Right lung (tissue), 5 donors: Measurements from ENCODE around the gene RIMBP2. TPM values are rescaled to one million over a fixed set of nuclear protein-coding genes. Genes with fewer than 3 reads are reported as not detected.

ENCODE experiments used
- DNase-seq, 2 donors: peaks; one replicate each; pipeline ENCODE4 v3.0.0-alpha.2; 2013
- polyA plus RNA-seq, 5 donors: library from polyadenylated mRNA; unstranded; fragments of 120-200 nt; gene quantifications; one replicate each; pipeline versions ENCODE4 v1.2.1 to v1.2.3, GENCODE V29; 2013; ENCODE audit warnings: inconsistent platforms in 1 of 5, low replicate concordance in 1 of 5; ENCODE audit not compliant: insufficient read length in 5 of 5, insufficient read depth in 1 of 5

Gene RIMBP2
- polyA plus RNA-seq, 5 donors, result 10.6 to 18.9 (median 16.1) TPM

DNA sequence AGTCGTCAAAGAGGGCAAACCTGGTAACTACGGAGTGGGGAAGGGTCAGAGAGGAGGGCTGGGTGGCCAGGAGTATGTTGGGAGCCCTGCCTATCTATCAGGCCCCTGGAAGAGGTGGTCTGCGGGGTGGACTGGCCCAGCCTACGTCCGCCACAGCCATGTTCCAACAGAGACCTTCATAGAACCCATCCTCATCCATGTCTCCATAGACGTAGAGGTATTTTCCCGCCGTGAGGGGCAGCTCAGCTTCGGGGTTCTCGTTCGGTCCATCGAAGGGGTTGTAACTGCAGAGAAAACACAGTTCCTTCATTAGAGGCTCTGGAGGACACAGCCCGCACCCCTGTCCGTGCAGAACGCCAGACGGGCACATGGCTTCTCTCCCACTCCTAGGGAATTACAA lies 271.1 kb downstream of the RIMBP2 start:
- no peak for DNase-seq

DNA sequence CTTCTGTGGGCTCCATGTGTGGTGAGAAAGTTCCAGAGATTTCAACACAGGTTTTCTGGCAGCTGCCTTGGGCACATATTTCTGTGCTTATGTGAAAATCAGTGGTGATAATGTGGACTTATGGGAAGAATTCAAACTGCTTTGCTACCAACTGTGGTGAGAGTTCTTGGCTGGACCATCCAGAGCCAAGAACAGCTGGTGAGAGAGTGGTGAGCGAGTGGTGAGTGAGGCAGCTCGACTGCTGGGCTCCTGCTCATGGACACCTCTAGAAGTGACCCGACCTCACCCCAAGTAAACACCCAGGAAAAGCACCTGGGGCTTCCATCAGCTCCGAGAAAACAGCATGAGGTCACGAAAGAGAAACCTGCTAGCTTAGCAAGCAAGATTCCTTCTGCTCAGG lies 272.0 kb downstream of the RIMBP2 start:
- DNase-seq, result no peak

DNA sequence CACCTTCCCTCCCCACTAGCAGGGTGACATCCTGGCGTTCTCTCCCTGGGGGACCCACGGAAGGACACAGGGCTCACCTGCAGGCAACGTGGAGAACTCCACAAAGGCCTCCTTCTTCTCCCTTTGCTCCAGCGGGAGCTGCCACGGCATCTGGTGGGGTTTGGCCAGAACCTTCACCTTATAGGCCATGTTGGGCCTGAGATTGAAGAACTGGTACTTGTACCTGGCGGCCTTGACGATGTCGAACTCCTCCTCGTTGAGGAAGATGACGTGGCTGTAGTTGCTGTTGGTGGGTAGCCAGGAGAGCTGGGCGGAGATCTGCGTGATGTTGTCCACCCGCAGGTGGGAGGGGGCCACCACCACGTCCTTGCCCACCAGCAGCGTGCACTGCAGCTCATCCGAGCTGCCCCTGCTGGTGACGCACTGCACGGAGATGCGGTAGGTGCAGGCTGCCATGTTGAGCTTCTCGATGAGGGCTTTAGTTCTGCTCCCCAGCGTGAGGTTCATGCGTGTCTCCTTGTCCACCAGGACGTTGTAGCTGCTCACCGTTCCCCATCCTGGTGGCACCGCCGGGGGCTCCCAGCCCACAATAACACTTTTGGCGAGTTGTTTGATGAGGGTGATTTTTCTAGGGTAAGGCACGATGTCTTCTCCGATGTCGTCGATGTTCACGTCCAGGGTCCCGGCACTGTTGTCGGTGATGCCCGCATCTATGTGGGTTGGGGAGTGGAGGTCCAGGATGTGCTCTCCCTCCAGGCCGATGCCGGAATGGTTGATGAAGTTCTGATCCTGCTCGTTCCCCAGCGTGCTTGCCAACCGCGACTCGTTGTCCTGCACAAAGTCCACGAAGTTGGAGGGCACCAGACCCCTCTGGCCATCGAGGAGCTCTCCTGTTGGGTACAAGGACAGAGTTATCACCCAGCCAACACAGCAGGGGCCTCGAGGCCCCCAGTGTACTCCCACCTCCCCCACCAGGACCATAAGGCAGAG lies 274.0 kb downstream of the RIMBP2 start:
- no peak for DNase-seq

DNA sequence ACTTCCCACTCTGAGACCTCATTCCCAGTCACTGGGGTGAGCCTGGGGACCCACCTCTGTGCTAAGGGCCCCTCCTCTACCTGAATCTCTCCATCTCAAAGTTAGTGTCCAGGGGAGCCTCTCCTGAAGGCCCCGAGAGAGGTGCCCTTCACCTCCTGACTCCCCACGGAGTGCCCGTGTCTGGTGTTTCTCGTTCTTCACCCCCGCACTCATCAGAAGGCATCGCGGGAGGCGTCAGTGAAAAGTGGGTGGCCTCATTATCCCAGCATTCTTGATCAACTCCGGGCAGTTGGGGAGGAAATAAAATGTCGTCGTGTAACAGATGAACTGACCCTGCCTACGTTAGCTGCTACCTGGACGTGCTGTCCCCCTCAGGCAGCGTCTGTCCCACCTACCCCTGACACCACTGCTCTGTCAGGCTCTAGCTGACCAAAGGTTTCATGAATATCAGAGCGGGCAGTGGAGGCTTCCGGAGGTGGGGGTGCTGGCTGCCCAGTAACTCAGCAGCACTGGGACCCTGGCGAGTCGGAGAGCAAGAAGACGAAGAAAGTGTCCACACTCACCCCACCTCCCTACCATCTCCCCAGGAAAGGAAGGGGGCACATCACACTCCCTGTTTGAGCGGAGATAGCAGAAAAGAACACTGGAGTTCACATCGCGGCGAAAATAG lies 275.6 kb downstream of the RIMBP2 start:
- no peak for DNase-seq

GRCh38 chr12:130439250-130439649 lies 276.8 kb downstream of the RIMBP2 start:
- DNase-seq, result no peak

- no peak for DNase-seq
These were observed 277.4 kb downstream of the RIMBP2 start for GRCh38 chr12:130438711-130439110.

DNA sequence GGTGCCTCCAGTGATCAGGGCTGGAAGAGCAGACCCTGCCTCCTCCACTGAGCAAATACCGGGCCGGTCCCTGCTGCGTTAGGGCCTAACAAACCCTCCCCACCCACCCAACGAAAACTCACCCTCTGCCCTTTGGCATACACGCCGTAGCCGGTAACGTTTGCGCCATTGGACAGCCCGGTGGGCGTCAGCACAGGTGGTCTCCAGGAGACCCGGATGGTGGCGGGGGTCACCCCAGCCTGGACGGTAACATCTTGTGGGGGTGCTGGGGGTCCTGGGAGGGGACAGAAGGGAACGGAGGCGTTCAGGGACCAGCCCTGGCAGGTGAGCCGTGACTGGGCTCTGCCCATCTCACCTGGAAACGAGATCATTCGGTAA lies 277.9 kb downstream of the RIMBP2 start:
- DNase-seq, result no peak

- DNase-seq, result no peak
These were observed 278.4 kb downstream of the RIMBP2 start for GRCh38 chr12:130437555-130438242.

DNA sequence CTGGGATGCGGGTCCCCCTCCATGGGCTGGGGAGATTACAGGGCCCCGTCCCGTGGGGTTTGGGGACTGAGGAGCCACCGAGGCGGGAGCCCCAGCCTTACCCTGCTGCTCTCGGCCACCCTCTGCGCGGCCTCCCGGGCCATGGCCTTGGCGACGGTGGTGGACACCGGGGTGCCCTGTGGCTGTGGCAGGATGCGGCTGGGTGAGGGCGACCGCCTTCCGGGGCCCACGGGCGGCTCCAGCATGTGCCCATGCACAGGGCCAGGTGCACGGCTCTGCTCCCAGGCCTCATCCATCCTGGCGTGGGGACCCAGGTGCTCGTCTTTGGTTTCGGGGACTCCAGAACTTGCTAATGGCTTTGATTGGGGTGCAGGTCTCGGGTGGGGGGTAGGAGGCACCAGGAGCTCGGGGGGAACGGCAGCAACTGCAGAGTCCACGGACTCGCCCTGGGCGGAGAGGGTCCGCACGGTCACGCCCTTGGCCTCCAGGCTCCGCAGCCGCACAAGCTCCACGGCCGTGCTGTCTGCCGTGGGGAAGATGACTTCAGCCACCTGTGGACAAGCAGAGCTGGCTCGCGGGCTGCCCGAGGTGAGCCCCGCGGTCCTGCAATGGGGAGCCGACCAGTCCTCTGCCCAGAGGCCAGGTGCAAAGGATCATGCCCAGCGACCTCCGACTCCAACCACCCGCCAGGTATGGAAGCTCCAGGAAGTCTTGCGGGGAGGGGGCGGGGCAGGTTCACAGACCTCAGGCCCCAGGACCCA lies 279.2 kb downstream of the RIMBP2 start:
- DNase-seq, result no peak

GRCh38 chr12:130435826-130436225 lies 280.3 kb downstream of the RIMBP2 start:
- no peak for DNase-seq

GRCh38 chr12:130435331-130435730 lies 280.8 kb downstream of the RIMBP2 start:
- DNase-seq, result no peak

DNA sequence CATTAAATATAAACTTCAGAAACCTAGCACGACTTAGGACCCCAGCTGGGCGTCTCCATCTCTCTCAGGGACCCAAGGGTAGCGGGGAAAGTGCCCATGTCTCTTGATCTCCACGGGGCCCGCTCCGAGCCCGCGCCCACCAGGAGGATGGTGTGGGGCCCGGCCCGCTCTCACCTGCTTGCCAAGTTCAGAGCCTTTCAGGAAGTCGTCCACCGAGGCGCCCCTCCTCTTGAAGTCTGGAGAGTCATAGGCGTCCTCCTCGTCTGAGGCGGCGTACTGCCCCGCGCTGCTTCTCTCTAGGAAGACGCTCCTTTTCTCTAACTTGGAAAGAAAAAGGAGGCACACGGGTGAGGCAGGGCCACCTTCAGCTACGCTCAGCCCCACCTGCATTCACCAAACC lies 281.5 kb downstream of the RIMBP2 start:
- DNase-seq, result no peak

DNA sequence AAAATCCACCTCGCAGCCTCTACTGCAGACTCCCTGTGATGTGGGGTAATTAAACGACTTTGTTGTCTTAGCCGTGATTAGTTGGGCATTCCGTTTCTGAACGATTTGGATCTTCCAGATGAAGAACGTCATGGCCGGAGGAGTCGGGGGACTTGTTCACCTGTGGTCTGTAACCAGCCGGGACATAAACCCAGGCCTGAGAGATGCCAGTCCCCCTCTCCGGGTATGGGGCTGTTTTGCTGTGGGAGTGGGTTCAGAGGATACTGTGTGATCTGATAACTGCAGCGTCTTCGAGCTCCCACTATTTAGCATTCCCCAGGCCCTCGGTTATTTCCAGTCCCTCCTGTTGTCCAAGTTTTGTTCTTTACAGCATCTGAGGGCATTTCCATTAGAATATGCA lies 282.3 kb downstream of the RIMBP2 start:
- DNase-seq, result no peak

DNA sequence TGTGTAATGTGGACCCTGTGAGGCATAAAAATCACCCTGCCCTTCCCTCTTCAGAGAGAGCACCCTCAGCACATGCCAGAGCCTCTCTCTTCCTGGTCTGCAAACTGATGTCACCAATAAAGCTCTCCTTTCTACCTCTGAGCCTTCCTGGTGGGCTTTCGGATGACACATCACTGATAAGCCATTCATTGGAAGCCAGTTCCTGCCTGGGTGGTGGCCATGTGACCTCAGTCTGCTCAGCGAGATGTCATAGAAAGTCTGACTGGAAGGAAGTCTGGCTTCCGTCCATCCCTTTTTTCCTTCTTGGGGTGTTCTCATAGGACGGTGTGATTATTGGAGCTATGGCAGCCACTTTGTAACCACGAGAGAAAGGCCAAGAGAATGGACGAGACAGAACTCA lies 282.7 kb downstream of the RIMBP2 start:
- DNase-seq, result no peak

DNA sequence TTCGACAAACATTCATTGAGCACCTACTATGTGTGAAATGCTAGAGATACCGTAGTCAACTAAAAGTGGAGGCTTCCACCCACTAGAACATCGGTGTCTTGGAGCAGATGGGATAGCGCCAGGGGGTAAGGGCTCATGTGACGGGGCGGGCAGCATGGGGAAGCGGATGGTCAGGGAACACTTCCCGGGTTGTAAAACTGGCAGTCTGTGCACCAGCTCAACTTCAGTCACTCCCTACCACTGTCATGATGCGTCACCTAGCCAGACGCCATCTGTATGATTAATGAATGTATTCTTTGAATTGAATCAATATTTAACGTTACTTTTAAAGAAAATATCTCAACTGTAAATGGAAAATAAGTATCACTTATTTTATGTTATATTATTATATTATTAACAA lies 284.9 kb downstream of the RIMBP2 start:
- DNase-seq, result no peak

DNA sequence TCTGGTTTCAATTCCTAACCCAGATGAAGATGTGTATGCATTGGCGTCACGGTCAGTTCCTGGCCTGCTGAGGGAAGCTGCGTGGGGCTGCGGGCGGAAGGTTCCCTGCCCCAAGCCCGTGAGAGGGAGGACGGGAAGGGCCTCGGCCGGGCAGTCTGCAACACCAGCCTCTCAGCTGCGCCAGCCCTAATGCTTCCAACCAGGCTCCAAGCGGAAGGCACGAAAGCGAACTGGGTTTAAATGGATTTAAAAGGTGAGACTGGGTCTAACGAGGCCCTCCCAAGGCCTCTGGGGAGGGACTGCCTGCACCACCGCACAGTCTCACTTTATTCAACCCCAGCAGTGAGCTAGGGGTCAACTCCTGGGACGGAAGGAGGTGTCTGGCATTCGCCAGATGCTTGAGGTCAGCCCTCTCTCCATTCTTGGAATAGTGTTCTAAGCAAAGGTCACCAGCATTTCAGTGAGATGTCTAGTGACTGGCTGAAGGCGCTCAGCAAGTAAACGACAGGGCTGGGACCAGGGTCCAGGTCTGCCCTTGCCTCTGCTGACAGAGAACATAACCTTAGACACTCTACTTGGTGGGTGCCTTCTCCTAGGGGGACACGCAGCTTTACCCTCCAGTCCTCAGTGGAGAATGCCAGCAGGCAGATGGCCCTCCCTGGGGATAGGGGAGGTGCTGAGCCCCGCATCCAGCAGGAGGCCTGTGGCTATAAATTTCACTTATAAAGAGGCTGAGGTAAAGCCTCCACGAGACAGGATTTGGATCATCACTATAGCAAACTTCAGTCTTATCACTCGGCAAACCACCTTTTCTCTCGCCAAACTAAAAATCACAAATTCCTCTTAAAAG lies 286.2 kb downstream of the RIMBP2 start:
- DNase-seq, result no peak

GRCh38 chr12:130428116-130428515 lies 288.0 kb downstream of the RIMBP2 start:
- DNase-seq, result no peak

DNA sequence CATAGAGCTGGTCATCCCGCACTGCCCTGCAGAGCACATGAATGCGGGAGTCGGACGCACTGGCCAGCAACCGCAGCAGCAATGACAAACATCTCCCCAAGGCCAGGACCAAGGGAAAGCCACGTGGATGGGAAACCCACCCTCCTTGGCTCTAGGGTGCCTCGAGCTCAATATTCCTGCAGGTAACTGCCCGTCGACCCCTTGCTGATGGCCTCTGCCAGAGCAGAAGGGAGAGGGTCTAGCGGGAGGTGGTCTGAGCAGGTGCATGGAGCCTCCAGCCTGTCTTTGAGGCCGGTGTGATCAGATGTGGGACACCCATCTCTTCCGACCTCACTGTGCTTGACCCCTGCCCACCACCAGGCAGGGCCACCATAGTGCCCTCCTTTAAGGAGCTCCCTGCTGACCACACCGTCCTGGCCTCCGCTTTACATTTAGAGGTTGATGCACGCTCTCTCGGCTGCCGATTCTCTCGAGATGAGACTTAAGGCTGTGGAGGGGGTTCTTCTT lies 288.7 kb downstream of the RIMBP2 start:
- no peak for DNase-seq

DNA sequence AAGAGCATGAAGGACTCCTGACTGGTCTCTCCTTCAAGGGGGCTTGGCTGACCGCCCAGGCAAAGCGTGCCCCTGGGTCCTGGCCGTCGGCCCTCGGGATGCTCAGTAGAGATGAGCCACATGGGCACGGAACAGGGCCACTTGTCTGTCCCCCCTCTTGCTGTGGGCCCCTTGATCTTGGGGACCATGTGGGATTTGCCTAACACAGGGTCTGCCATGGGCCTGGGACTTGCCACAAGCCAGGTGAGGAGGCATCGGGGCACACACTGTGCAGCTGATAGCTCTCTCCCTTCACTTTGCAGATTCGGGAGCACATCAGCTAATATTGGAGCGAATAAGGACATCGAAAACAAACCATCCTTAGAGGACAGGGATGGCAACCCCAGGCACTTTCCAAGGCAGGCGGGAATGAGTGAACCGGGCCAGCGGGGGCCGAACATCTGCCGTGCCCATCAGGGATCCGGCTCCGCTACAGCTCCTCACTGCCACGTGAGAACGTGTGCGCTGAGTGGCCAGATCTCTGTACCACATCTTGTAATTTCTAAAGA lies 290.3 kb downstream of the RIMBP2 start:
- no peak for DNase-seq
